AG08395 (cell line): Measurements from ENCODE around the gene GRAMD1A.
"Not testable (repeated sequence)": the region's sequence is repeated elsewhere in the genome, so short reads cannot be mapped to it uniquely, and the experiment has no call there.

Source experiments
- DNase-seq: peaks from one replicate; pipeline ENCODE4 v3.0.0; 2012; ENCODE audit warnings: mixed read lengths, low spot score

GRAMD1A gene

GRCh38 chr19:34979819-34980640 is 20.1 kb upstream of the GRAMD1A start:
- no peak for DNase-seq

GRCh38 chr19:34982275-34982674 is 17.8 kb upstream of the GRAMD1A start:
- DNase-seq, result no peak

GRCh38 chr19:34983786-34984185 is 16.3 kb upstream of the GRAMD1A start:
- no peak for DNase-seq

- DNase-seq, result no peak
These were observed 15.8 kb upstream of the GRAMD1A start for GRCh38 chr19:34984287-34984686.

GRCh38 chr19:34985249-34986022 is 14.7 kb upstream of the GRAMD1A start:
- peak; percentile 57 for DNase-seq

GRCh38 chr19:34988119-34988518 is 12.0 kb upstream of the GRAMD1A start:
- no peak for DNase-seq

GRCh38 chr19:34989298-34989697 is 10.8 kb upstream of the GRAMD1A start:
- DNase-seq, result no peak

GRCh38 chr19:34990578-34991192 is 9.4 kb upstream of the GRAMD1A start:
- no peak for DNase-seq

- no peak for DNase-seq
These were observed 8.4 kb upstream of the GRAMD1A start for GRCh38 chr19:34991542-34992333.

GRCh38 chr19:34992582-34992981 is 7.5 kb upstream of the GRAMD1A start:
- not testable (repeated sequence) for DNase-seq

- no peak for DNase-seq
These were observed 5.9 kb upstream of the GRAMD1A start for GRCh38 chr19:34994286-34994642.

GRCh38 chr19:34994643-34995541 is 5.2 kb upstream of the GRAMD1A start:
- no peak for DNase-seq

GRCh38 chr19:34995551-34995950 is 4.6 kb upstream of the GRAMD1A start:
- no peak for DNase-seq

GRCh38 chr19:34997071-34997617 is 3.0 kb upstream of the GRAMD1A start:
- DNase-seq, result no peak

GRCh38 chr19:34998224-34998623 is 1.9 kb upstream of the GRAMD1A start:
- DNase-seq, result not testable (repeated sequence)

GRCh38 chr19:34998777-34999497 is 1.2 kb upstream of the GRAMD1A start:
- DNase-seq, result peak; percentile 25

GRCh38 chr19:35000338-35000646 is 169 bp downstream of the GRAMD1A start:
- no peak for DNase-seq

- DNase-seq, result peak; percentile 34
These were observed 751 bp downstream of the GRAMD1A start for GRCh38 chr19:35000647-35001501.

GRCh38 chr19:35002037-35002535 is 2.0 kb downstream of the GRAMD1A start:
- DNase-seq, result no peak
